ENCODE results near the gene TUBA8. TPM values are rescaled to one million over a fixed set of nuclear protein-coding genes. Genes with fewer than 3 reads are reported as not detected.

The TUBA8 gene
- total RNA-seq, 1 experiment from 2014 or later: 1.9 TPM

- H3K4me2 ChIP-seq (ENCODE audit: low read length): peak overlapping the region; percentile 95
- H3K27ac ChIP-seq (ENCODE audit: low read length): no peak overlapping the region
- ATAC-seq: peak; percentile 59
These were observed 34.7 kb upstream of the TUBA8 start for GRCh38 chr22:18075720-18076497.

GRCh38 chr22:18077087-18077638 lies 33.4 kb upstream of the TUBA8 start:
- Histone ChIP-seq H2AFZ (ENCODE audit: low read length) (peak overlapping the region; percentile 84), H3K9ac (ENCODE audit: low read length) (peak overlapping the region; percentile 99), H4K20me1 (ENCODE audit: low read length) (no peaks in the 10 kb centered on the region), H3K79me2 (ENCODE audit: low read length) (peaks cover 52% of the 10 kb centered on the region), H3K27ac (ENCODE audit: low read length) (peak overlapping the region; percentile 31; the same call in 1 of the 2 replicates), H3K9me2 (replicated peaks; ENCODE audit: low read length) (no peaks in the 10 kb centered on the region), H3F3A (ENCODE audit: low read length, unreplicated experiment) (no peaks in the 10 kb centered on the region), H3K4me2 (ENCODE audit: low read length) (peak overlapping the region; percentile 95), H3K4me3 (ENCODE audit: low read length) (peak overlapping the region; percentile 98), H3K27me3 (ENCODE audit: low read length) (no peaks in the 10 kb centered on the region), H3K36me3 (ENCODE audit: low read depth, low read length) (peaks cover 5% of the 10 kb centered on the region; the same call in 1 of the 2 replicates), H3K4me1 (ENCODE audit: insufficient read depth, low read length) (peaks cover 24% of the 10 kb centered on the region), H3K9me3 (ENCODE audit: low read length) (no peaks in the 10 kb centered on the region)
- no peak for TF ChIP-seq EZH2phosphoT487 (IDR thresholded peaks at IDR 0.05; ENCODE audit: borderline replicate concordance, low read length)
- TF ChIP-seq CTCF (conservative IDR thresholded peaks at IDR 0.05; ENCODE audit: low read depth, low read length): no peak
- no peak for TF ChIP-seq EZH2 (IDR thresholded peaks at IDR 0.05; ENCODE audit: low read length, unreplicated experiment)
- CTCF ChIA-PET: no interaction called here
- DNase-seq (no peak), ATAC-seq (no peak; the same call in 1 of the 2 replicates)
- POLR2A ChIA-PET (ENCODE audit: unreplicated experiment): interaction anchor here (0.6 to 0.9 kb wide), 2 partner anchors 46 to 73 kb away, joined by 3 to 5 read pairs; partner anchors contain the start of gene USP18
- intact Hi-C loops (cut with micrococcal nuclease): loop anchor here (2.0 to 5.0 kb wide), 3 partner anchors 44 to 180 kb away; partner anchors contain the start of gene MICAL3
- TSS peak; percentile 84 for BruUV-seq (replicated peaks)

More at GRCh38 chr22:18075720-18076497, 34.7 kb upstream of the TUBA8 start:
- no TSS peak for BruUV-seq (replicated peaks)
- peaks cover 5% of the 10 kb centered on the region; the same call in 1 of the 2 replicates for H3K36me3 ChIP-seq (ENCODE audit: low read depth, low read length)
- H3K9me2 ChIP-seq (replicated peaks; ENCODE audit: low read length): no peaks in the 10 kb centered on the region
- intact Hi-C loops (cut with micrococcal nuclease): loop anchor here (1.0 to 5.0 kb wide), 5 partner anchors 43 to 246 kb away; partner anchors contain the start of gene MICAL3
- H3K79me2 ChIP-seq (ENCODE audit: low read length): peaks cover 41% of the 10 kb centered on the region
- peak overlapping the region; percentile 55 for H2AFZ ChIP-seq (ENCODE audit: low read length)
- H3K9ac ChIP-seq (ENCODE audit: low read length): peak overlapping the region; percentile 99; the same call in 1 of the 2 replicates
- H3K4me1 ChIP-seq (ENCODE audit: insufficient read depth, low read length): peaks cover 26% of the 10 kb centered on the region
- no peaks in the 10 kb centered on the region for H3F3A ChIP-seq (ENCODE audit: low read length, unreplicated experiment)
- peak overlapping the region; percentile 98 for H3K4me3 ChIP-seq (ENCODE audit: low read length)
- TF ChIP-seq CTCF (conservative IDR thresholded peaks at IDR 0.05; ENCODE audit: low read depth, low read length): peak; percentile 85
- TF ChIP-seq EZH2 (IDR thresholded peaks at IDR 0.05; ENCODE audit: low read length, unreplicated experiment): no peak
- H3K9me3 ChIP-seq (ENCODE audit: low read length): no peaks in the 10 kb centered on the region
- CTCF ChIA-PET: interaction anchor here (0.6 to 1.6 kb wide), 15 partner anchors 11 to 830 kb away, joined by 3 to 18 read pairs (median 4); partner anchors contain the start of genes DGCR6 and MICAL3
- DNase-seq: peak; percentile 95
- POLR2A ChIA-PET (ENCODE audit: unreplicated experiment): interaction anchor here (1.0 kb wide), 1 partner anchor 44 kb away, joined by 7 read pairs; no protein-coding TSS in a partner anchor
- H3K27me3 ChIP-seq (ENCODE audit: low read length): no peaks in the 10 kb centered on the region
- H4K20me1 ChIP-seq (ENCODE audit: low read length): no peaks in the 10 kb centered on the region
